GM21737 (cell line): ENCODE data around the gene GPR37.

Experiments
- ATAC-seq: cut with Tn5 transposase; IDR thresholded peaks from one replicate; pipeline ENCODE4 v1.9.1; 2021; ENCODE audit warnings: mild to moderate bottlenecking, moderate library complexity; ENCODE audit not compliant: unreplicated experiment

GPR37 gene

GRCh38 chr7:124781418-124781817, 15.8 kb upstream of the GPR37 start:
- ATAC-seq = no peak

- no peak for ATAC-seq
Measured at GRCh38 chr7:124780608-124781007, 15.0 kb upstream of the GPR37 start.

GRCh38 chr7:124780056-124780455, 14.5 kb upstream of the GPR37 start:
- no peak for ATAC-seq

GRCh38 chr7:124779620-124780019, 14.0 kb upstream of the GPR37 start:
- ATAC-seq = no peak

GRCh38 chr7:124779194-124779593, 13.6 kb upstream of the GPR37 start:
- ATAC-seq = no peak

GRCh38 chr7:124777268-124777667, 11.7 kb upstream of the GPR37 start:
- no peak for ATAC-seq

- ATAC-seq = no peak
Measured at GRCh38 chr7:124776153-124776552, 10.6 kb upstream of the GPR37 start.

- no peak for ATAC-seq
Measured at GRCh38 chr7:124775422-124775821, 9.8 kb upstream of the GPR37 start.

- ATAC-seq = no peak
Measured at GRCh38 chr7:124773938-124774337, 8.3 kb upstream of the GPR37 start.

- ATAC-seq = no peak
Measured at GRCh38 chr7:124773339-124773738, 7.7 kb upstream of the GPR37 start.

- no peak for ATAC-seq
Measured at GRCh38 chr7:124769136-124769535, 3.5 kb upstream of the GPR37 start.

GRCh38 chr7:124768525-124768924, 2.9 kb upstream of the GPR37 start:
- no peak for ATAC-seq

GRCh38 chr7:124764847-124765400, 668 bp downstream of the GPR37 start:
- ATAC-seq = no peak

- ATAC-seq = no peak
Measured at GRCh38 chr7:124764051-124764846, 1.3 kb downstream of the GPR37 start.

GRCh38 chr7:124762611-124763143, 2.9 kb downstream of the GPR37 start:
- ATAC-seq = no peak

GRCh38 chr7:124761164-124761715, 4.4 kb downstream of the GPR37 start:
- no peak for ATAC-seq

- ATAC-seq = no peak
Measured at GRCh38 chr7:124758327-124758726, 7.3 kb downstream of the GPR37 start.

- ATAC-seq = no peak
Measured at GRCh38 chr7:124754576-124755268, 10.9 kb downstream of the GPR37 start.

- ATAC-seq = no peak
Measured at GRCh38 chr7:124752310-124752709, 13.3 kb downstream of the GPR37 start.

GRCh38 chr7:124751027-124751426, 14.6 kb downstream of the GPR37 start:
- ATAC-seq = no peak

GRCh38 chr7:124747072-124747471, 18.5 kb downstream of the GPR37 start:
- ATAC-seq = no peak

- ATAC-seq = no peak
Measured at GRCh38 chr7:124738639-124739038, 27.0 kb downstream of the GPR37 start.
